Measurements from ENCODE around the gene TNS3. TPM values are rescaled to one million over a fixed set of nuclear protein-coding genes. Genes with fewer than 3 reads are reported as not detected.

The TNS3 gene
- total RNA-seq, 1 experiment from 2014 or later = 533 TPM

DNA sequence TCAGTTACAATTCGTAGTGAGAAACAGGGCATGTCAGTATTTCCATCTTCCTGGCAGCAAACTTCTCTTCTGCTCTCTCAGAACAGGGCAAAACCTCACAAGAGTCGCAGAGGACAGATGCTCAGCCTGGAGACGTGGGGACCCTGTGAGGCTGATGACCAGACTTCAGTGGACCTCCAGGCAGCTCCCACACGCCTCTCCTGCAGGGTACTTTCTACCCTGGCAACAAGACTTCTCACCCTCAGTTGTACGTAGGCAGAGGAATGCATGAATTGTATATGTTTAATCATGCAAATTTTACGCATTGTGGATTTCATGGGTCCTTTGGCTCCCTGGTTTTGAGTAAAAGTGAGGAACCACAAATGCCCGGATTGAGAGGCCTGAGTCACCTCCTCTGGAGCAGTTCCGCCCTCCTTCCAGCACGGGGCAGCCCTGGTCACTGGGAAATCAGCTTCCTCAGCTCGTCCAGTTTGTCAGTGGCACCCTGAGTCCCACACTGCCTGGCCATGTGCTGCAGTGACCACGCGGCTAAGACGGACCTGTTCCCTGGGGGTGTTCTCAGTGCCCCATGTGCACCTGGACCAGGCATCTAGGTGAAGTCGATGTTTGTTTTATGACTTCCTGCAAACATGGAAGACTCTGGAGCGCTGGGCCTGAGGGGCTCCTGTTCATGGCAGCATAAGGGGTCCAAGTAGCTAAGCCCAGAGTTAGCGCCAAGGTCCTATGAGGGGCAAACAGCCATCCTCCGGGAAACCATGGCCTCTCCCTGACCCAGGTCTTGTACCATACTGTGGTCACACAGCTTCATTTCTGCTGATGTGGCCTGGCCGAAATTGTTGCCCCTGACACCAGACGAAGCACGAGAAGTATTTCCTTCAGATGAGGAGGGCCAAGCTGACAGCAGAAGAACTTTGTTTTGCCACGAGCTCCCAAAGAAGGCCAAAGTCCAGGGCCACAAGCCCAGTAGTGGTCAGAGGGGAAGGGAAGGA is 165.1 kb downstream of the TNS3 start:
- no peaks in the 10 kb centered on the region for H3K27me3 ChIP-seq (ENCODE audit: control insufficient read depth, insufficient read depth, low read length)
- H3K4me1 ChIP-seq (ENCODE audit: control insufficient read depth, insufficient read depth, low read length) = peaks cover 8% of the 10 kb centered on the region; the same call in 1 of the 2 replicates
- H3K9me3 ChIP-seq (ENCODE audit: control insufficient read depth, insufficient read depth, low read depth, low read length) = no peaks in the 10 kb centered on the region
- ATAC-seq (no peak), DNase-seq (ENCODE audit: low read depth, low spot score) (no peak)
- H3K36me3 ChIP-seq (ENCODE audit: control insufficient read depth, insufficient read depth, low read length) = peaks cover 67% of the 10 kb centered on the region
- TF ChIP-seq SIN3A (IDR thresholded peaks at IDR 0.05; ENCODE audit: borderline replicate concordance, insufficient read depth, low read depth, low read length) (no peak), TCF7L2 (IDR thresholded peaks at IDR 0.05; ENCODE audit: low read depth, low read length) (no peak), POLR2AphosphoS5 (IDR thresholded peaks at IDR 0.05; ENCODE audit: low read depth, low read length) (0 out of 2 replicates have a peak, but pooled peaks have one; percentile 32)
- TF ChIP-seq, protein P1, sequence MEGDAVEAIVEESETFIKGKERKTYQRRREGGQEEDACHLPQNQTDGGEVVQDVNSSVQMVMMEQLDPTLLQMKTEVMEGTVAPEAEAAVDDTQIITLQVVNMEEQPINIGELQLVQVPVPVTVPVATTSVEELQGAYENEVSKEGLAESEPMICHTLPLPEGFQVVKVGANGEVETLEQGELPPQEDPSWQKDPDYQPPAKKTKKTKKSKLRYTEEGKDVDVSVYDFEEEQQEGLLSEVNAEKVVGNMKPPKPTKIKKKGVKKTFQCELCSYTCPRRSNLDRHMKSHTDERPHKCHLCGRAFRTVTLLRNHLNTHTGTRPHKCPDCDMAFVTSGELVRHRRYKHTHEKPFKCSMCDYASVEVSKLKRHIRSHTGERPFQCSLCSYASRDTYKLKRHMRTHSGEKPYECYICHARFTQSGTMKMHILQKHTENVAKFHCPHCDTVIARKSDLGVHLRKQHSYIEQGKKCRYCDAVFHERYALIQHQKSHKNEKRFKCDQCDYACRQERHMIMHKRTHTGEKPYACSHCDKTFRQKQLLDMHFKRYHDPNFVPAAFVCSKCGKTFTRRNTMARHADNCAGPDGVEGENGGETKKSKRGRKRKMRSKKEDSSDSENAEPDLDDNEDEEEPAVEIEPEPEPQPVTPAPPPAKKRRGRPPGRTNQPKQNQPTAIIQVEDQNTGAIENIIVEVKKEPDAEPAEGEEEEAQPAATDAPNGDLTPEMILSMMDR (IDR thresholded peaks at IDR 0.05) = no peak
- TF ChIP-seq, protein P2, sequence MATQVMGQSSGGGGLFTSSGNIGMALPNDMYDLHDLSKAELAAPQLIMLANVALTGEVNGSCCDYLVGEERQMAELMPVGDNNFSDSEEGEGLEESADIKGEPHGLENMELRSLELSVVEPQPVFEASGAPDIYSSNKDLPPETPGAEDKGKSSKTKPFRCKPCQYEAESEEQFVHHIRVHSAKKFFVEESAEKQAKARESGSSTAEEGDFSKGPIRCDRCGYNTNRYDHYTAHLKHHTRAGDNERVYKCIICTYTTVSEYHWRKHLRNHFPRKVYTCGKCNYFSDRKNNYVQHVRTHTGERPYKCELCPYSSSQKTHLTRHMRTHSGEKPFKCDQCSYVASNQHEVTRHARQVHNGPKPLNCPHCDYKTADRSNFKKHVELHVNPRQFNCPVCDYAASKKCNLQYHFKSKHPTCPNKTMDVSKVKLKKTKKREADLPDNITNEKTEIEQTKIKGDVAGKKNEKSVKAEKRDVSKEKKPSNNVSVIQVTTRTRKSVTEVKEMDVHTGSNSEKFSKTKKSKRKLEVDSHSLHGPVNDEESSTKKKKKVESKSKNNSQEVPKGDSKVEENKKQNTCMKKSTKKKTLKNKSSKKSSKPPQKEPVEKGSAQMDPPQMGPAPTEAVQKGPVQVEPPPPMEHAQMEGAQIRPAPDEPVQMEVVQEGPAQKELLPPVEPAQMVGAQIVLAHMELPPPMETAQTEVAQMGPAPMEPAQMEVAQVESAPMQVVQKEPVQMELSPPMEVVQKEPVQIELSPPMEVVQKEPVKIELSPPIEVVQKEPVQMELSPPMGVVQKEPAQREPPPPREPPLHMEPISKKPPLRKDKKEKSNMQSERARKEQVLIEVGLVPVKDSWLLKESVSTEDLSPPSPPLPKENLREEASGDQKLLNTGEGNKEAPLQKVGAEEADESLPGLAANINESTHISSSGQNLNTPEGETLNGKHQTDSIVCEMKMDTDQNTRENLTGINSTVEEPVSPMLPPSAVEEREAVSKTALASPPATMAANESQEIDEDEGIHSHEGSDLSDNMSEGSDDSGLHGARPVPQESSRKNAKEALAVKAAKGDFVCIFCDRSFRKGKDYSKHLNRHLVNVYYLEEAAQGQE (IDR thresholded peaks at IDR 0.05; ENCODE audit: insufficient read depth in 1 of 2, low read depth in 2 of 2, low read length in 1 of 2) = no peak
- intact Hi-C loops (cut with micrococcal nuclease; ENCODE audit: unreplicated experiment) (no loop called here), in situ Hi-C loops (cut with HindIII; ENCODE audit: low pct_unique_long_range_greater_than_20kb, low sequenced_read_pairs) (no loop called here)
- ChIA-PET POLR2A (no interaction called here), CTCF (no interaction called here)
- H3K4me3 ChIP-seq (ENCODE audit: low read depth in 2 of 2, low read length in 2 of 2) = no peak overlapping the region
- peak overlapping the region; percentile 5; the same call in 1 of the 2 replicates for H3K27ac ChIP-seq (ENCODE audit: low read length)
- no TSS peak for BruUV-seq (replicated peaks)

DNA sequence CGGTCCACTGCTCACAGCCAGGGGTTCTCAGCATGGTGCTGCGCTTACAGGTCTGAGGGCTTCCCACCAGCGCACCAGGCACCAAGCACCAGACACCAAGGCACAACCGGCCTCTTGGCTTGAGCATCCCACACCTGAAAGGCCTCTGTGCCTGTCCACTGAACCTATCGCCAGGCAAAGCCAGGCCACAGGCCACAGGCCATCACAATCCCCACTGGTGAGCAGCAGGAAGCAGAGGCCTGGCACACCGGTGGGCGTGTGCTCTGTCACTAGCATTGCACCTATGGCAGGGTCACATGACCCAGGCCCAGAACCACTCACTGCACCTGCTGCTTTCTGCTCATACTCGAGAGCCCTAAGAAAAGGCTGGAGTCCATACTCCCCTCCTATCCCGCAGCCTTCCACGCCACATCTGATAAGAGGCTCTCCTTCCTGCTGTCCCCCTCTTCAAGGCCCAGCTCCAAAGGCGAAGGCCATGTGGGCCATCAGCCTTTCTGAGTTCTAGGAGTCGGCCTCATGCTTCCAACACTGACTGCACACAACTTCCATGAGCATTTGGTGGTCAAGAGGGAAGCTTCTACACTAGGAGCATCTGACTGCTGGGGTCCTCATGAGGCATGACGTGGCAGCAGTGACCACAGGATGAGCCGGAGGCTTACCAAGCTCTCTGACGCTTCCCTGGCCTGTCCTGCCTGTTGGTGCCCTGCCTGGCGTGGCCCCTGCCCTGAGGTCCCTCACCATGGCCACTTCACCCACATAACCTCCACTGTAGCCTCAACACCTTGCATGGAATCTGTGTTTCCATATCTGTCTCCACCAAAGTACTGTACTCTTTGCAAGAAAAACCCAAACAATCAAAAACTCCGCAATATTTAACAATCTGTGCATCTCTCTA is 166.3 kb downstream of the TNS3 start:
- H3K36me3 ChIP-seq (ENCODE audit: control insufficient read depth, insufficient read depth, low read length) = peaks cover 68% of the 10 kb centered on the region
- H3K4me3 ChIP-seq (ENCODE audit: low read depth in 2 of 2, low read length in 2 of 2) = no peak overlapping the region
- H3K27me3 ChIP-seq (ENCODE audit: control insufficient read depth, insufficient read depth, low read length) = no peaks in the 10 kb centered on the region
- no peak overlapping the region; the same call in 1 of the 2 replicates for H3K27ac ChIP-seq (ENCODE audit: low read length)
- in situ Hi-C loops (cut with HindIII; ENCODE audit: low pct_unique_long_range_greater_than_20kb, low sequenced_read_pairs) (no loop called here), intact Hi-C loops (cut with micrococcal nuclease; ENCODE audit: unreplicated experiment) (no loop called here)
- no peak for DNase-seq (ENCODE audit: low read depth, low spot score)
- ChIA-PET CTCF (no interaction called here), POLR2A (no interaction called here)
- no TSS peak for BruUV-seq (replicated peaks)
- peaks cover 6% of the 10 kb centered on the region; the same call in 1 of the 2 replicates for H3K4me1 ChIP-seq (ENCODE audit: control insufficient read depth, insufficient read depth, low read length)
- ATAC-seq = peak; percentile 14; the same call in 1 of the 2 replicates
- H3K9me3 ChIP-seq (ENCODE audit: control insufficient read depth, insufficient read depth, low read depth, low read length) = no peaks in the 10 kb centered on the region
- TF ChIP-seq SIN3A (IDR thresholded peaks at IDR 0.05; ENCODE audit: borderline replicate concordance, insufficient read depth, low read depth, low read length) = no peak
- TF ChIP-seq POLR2AphosphoS5 (IDR thresholded peaks at IDR 0.05; ENCODE audit: low read depth, low read length) = no peak; the same call in none of the 2 replicates
- no peak for TF ChIP-seq TCF7L2 (IDR thresholded peaks at IDR 0.05; ENCODE audit: low read depth, low read length)
- TF ChIP-seq, protein P2 (IDR thresholded peaks at IDR 0.05; ENCODE audit: insufficient read depth in 1 of 2, low read depth in 2 of 2, low read length in 1 of 2) = no peak
- TF ChIP-seq, protein P1 (IDR thresholded peaks at IDR 0.05) = no peak
